ENCODE measurements around the gene GCHFR.

The GCHFR gene

DNA sequence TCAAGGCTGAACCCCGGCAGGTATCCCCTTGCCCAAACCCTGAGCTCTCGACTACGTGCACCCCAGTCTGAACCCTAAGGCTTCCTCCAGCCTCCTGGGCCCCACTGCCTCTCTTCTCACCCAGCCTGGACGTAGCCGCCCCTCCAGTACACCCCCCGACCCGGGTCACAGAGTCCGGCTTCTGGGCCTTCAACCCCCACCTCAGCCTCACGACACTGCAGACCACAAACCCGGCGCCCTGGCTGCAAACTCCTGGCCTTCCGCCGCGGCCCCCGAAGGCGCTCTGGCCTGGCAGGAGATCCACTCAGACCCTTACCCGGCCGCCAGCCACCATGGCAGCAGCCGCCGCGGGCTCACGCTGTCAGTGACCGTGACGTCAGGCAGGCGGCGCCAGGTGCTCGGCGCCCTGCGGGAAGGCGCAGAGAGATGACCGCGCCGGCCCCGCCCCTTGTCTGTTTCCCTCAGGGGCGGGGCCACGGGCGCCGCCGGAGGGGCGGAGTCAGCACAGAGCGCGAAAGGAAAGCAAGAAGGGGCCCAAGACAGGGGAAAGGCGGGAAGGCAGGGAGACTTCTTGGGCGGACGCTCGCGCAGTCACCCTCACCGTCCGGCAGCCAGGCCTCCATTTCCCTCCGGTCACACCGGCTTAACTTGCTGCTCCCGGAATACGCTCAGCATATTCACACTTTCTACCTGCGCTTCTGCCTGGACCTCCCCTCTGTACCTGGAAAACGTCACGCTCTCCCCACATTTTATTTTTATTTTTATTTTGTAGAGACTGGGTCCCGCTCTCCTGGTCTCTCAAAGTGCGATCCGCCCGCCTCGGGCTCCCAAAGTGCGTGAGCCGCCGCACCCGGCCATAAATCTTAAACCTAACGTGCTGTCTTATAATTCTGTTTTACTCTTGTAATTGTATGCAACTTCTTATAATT lies 8.7 kb upstream of the GCHFR start, which contains the start of gene RMDN3:
Gene RMDN3, minus strand, starts transcription at position 372 of the 929 bp plus-strand sequence. CDS start 471 bp downstream, outside the sequence.
- DNase-seq (ENCODE audit: low read depth) = peak; percentile 93
- H3K4me3 ChIP-seq (ENCODE audit: low read length) = peak within 1 kb of the TSS; percentile 82
- no peak for TF ChIP-seq CTCF (IDR thresholded peaks at IDR 0.05; ENCODE audit: insufficient read depth, low read depth, low read length, missing control alignments)

DNA sequence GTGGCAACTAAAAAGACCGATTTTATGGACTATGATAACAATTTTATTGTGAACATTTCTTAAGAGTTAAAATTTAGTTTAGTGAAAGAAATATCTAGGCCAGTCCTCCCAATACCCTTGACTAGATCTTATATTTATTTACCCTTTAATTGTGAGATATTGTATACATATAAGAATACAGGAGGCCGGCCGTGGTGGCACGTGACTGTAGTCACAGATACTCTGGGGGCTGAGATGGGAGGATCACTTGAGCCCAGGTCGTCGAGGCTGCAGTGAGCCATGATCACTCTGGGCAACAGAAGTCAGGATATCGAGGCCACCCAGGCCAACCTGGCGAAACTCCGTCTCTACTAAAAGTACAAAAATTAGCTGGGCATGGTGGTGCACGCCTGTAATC lies 8.1 kb upstream of the GCHFR start:
- no peak for DNase-seq (ENCODE audit: low read depth)
- peak overlapping the region; percentile 82 for H3K4me3 ChIP-seq (ENCODE audit: low read length)
- TF ChIP-seq CTCF (IDR thresholded peaks at IDR 0.05; ENCODE audit: insufficient read depth, low read depth, low read length, missing control alignments) = no peak

DNA sequence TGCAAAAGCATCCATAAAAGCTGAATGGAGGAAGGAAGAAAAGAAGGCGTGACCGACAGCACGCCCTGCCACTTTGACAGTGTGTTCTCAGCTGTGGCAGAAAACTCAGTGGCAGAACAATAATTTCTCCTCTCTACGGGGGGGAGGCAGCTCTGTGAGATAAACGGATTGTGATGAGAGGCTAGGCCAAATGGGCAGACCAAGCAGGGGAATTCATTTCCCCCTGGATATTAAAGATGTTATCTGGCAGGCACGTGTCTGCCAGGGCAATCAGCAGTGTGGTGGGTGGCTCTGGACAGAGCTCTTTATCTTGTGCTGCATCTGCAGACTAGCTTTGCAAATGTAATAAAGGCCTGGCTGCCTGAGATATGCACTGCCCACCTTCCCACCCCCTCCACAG lies 6.9 kb upstream of the GCHFR start:
- H3K4me3 ChIP-seq (ENCODE audit: low read length) = no peak overlapping the region
- no peak for TF ChIP-seq CTCF (IDR thresholded peaks at IDR 0.05; ENCODE audit: insufficient read depth, low read depth, low read length, missing control alignments)
- DNase-seq (ENCODE audit: low read depth) = no peak

DNA sequence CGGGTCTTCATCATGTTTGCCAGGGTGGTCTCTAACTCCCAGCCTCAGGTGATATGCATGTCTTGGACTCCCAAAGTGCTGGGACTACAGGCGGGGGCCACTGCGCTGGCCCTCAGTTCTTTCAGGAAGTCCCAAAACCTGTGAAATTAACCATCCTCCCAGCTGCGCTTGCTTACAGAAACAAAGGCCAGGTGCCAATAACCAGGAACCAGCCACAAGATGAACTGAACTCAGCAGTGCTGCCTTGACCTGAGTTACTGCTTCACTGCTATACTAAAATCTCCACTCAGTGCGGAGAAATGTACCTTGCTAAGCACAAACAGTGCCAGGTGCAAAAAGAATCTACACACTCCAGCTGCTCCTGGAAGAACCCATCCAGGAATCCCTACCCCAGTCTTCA lies 3.9 kb upstream of the GCHFR start:
- no peak for DNase-seq (ENCODE audit: low read depth)
- TF ChIP-seq CTCF (IDR thresholded peaks at IDR 0.05; ENCODE audit: insufficient read depth, low read depth, low read length, missing control alignments) = no peak
- no peak overlapping the region for H3K4me3 ChIP-seq (ENCODE audit: low read length)

DNA sequence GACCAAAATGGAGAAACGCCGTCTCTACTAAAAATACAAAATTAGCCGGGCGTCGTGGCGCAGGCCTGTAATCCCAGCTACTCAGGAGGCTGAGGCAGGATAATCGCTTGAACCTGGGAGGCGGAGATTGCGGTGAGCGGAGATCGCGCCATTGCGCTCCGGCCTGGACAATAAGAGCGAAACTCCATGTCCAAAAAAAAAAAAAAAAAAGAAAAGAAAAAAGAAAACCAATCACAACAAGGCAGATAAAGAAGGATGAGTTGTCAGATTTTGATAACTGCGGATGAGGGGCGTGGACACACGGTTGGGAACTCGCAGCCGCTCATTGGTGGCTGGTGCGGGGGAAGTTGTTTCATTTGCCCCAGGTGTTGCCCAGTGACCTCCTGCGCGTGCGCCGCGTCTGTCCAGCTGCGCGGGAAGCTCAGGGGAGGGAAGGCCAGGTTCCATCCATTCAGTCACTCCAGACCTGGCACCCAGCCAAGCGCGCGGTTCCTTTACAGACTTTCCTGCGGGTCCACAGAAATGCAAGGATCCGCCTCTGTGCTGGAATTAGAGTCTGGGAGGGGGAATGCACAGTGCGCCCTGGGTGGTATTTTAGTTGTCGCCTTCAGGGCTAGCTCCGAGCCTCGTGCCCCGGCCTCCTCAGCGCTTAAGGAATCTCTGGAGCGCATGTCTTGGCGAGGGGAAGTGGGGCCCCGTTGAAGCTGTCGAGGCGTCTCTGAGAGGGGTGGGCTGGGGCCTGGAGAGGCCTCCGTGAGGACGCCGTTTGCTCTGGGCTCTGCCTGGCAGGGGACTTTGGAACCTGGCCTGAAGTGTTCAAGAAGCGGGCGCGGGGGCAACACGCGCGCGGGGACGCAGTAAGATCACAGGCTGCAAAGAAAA lies 708 bp upstream of the GCHFR start:
- no peak for TF ChIP-seq CTCF (IDR thresholded peaks at IDR 0.05; ENCODE audit: insufficient read depth, low read depth, low read length, missing control alignments)
- DNase-seq (ENCODE audit: low read depth) = peak; percentile 46
- H3K4me3 ChIP-seq (ENCODE audit: low read length) = peak overlapping the region; percentile 50

DNA sequence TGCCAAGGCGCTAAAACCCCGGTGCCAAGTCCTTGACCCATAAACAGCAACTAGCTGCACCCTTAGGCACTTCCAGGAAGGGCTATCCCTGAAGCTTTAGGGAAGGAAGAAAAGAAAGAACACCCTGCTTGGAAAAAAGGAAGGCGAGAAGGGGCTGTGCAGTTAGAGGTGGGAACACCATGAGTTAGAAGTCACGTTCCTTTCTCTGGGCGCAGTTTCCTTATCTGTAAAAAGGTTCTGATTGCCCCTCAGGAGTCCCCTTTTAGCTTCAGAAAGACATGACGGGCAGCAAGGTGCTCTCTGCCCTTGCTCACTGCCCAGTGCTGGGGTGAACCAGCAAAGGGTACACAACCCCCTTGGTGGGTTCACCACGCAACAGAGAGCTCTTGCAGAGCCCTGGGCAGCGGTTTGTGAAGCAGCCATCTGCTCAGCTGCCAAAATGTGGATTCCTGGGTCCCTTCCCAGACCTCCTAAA lies 798 bp downstream of the GCHFR start:
- no peak for DNase-seq (ENCODE audit: low read depth)
- TF ChIP-seq CTCF (IDR thresholded peaks at IDR 0.05; ENCODE audit: insufficient read depth, low read depth, low read length, missing control alignments) = no peak
- H3K4me3 ChIP-seq (ENCODE audit: low read length) = peak overlapping the region; percentile 50
